K562 (cell line): ENCODE results near the gene KCTD19. TPM values are rescaled to one million over a fixed set of nuclear protein-coding genes. Genes with fewer than 3 reads are reported as not detected.

Experiments
- LARP7 ChIP-seq: fragments of 450-650 bp; IDR thresholded peaks from 2 replicates; pipeline ENCODE4 v1.6.1; 2016
- MLX ChIP-seq, 2 experiments: fragments of 450-650 bp in 1 of 2; sonication (generic) in 1 of 2; formaldehyde crosslinking; conservative IDR thresholded peaks; 2 replicates each; pipeline versions ENCODE4 v1.4.0 to v1.8.1; 2020 to 2022; ENCODE audit warnings: mild to moderate bottlenecking in 1 of 2, missing genetic modification reagents in 1 of 2
- RUNX1 ChIP-seq: sonication (generic); IDR thresholded peaks from 2 replicates; pipeline ENCODE4 v1.6.1; 2016; ENCODE audit warnings: antibody characterized with exemption, low read depth
- ZBTB34 ChIP-seq: fragments of 250-450 bp; sonication (Bioruptor Pico); IDR thresholded peaks from 2 replicates; pipeline ENCODE4 v1.8.0; 2021; ENCODE audit warnings: mild to moderate bottlenecking, moderate library complexity
- ZNF79 ChIP-seq: fragments of 250-450 bp; sonication (Bioruptor Pico); IDR thresholded peaks from 2 replicates; pipeline ENCODE4 v1.4.0; 2020; ENCODE audit warnings: low read depth, mild to moderate bottlenecking, moderate library complexity
- polyA plus RNA-seq, 8 experiments: library from polyadenylated mRNA; depleted of rRNA in 4 of 8; stranded (reverse) in 5 of 8; unstranded in 3 of 8; fragments of >200 nt; fragmentation: Nextera tagmentation in 2 of 8; fragmentation: Illumina TruSeq in 1 of 8; extraction: Ambion mirVana in 2 of 8; extraction: Trizol in 1 of 8; gene quantifications; 2 replicates each; pipeline versions ENCODE4 v1.2.1 to v1.2.3, GENCODE V29; 2011 to 2014; ENCODE audit warnings: inconsistent platforms in 1 of 8, missing spikeins in 1 of 8
- total RNA-seq, 7 experiments: library from RNA; depleted of rRNA in 6 of 7; stranded (reverse); fragments of >200 nt in 6 of 7; fragmentation: Illumina TruSeq in 2 of 7; extraction: Trizol in 2 of 7; gene quantifications; 2 replicates each; pipeline versions ENCODE4 v1.2.1 to v1.2.3, GENCODE V29; 2011 to 2021; ENCODE audit warnings: low replicate concordance in 1 of 7
- TF ChIP-seq, protein P1 (sequence below), 2 experiments: IDR thresholded peaks in 1 of 2; conservative IDR thresholded peaks in 1 of 2; 2 replicates each; pipeline ENCODE4 v1.6.1; 2016; ENCODE audit warnings: low read depth in 2 of 2, mild to moderate bottlenecking in 1 of 2, missing compliant biosample characterization in 1 of 2, missing genetic modification characterization in 1 of 2, moderate library complexity in 1 of 2
- TF ChIP-seq, protein P2 (sequence below): sonication (generic); formaldehyde crosslinking; IDR thresholded peaks from 2 replicates; pipeline ENCODE4 v1.5.0; 2020; ENCODE audit warnings: missing genetic modification reagents
- TF ChIP-seq, protein P3 (sequence below): fragments of 250-450 bp; sonication (Bioruptor Pico); IDR thresholded peaks from 2 replicates; pipeline ENCODE4 v1.4.0; 2020; ENCODE audit warnings: borderline replicate concordance

Gene KCTD19
- total and polyA plus RNA-seq, 9 of the 15 experiments (the other 6 are each of a cell fraction or from before 2014, with no cell fraction given): 0.03 to 0.91 (median 0.22) TPM; not detected in 2

- TF ChIP-seq, protein P1, sequence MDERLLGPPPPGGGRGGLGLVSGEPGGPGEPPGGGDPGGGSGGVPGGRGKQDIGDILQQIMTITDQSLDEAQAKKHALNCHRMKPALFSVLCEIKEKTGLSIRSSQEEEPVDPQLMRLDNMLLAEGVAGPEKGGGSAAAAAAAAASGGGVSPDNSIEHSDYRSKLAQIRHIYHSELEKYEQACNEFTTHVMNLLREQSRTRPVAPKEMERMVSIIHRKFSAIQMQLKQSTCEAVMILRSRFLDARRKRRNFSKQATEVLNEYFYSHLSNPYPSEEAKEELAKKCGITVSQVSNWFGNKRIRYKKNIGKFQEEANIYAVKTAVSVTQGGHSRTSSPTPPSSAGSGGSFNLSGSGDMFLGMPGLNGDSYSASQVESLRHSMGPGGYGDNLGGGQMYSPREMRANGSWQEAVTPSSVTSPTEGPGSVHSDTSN (CRISPR knock-in tag; IDR thresholded peaks at IDR 0.05; ENCODE audit: low read depth): no peak
- TF ChIP-seq, protein P1 (tag; conservative IDR thresholded peaks at IDR 0.05; ENCODE audit: low read depth): no peak
- TF ChIP-seq ZNF79 (CRISPR knock-in tag): no peak
- TF ChIP-seq, protein P2, sequence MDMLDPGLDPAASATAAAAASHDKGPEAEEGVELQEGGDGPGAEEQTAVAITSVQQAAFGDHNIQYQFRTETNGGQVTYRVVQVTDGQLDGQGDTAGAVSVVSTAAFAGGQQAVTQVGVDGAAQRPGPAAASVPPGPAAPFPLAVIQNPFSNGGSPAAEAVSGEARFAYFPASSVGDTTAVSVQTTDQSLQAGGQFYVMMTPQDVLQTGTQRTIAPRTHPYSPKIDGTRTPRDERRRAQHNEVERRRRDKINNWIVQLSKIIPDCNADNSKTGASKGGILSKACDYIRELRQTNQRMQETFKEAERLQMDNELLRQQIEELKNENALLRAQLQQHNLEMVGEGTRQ: no peak
- no peak for TF ChIP-seq MLX (CRISPR knock-in tag; conservative IDR thresholded peaks at IDR 0.05)
- no peak for TF ChIP-seq LARP7
- no peak for TF ChIP-seq ZBTB34 (CRISPR knock-in tag)
- TF ChIP-seq RUNX1: no peak
- TF ChIP-seq, protein P3, sequence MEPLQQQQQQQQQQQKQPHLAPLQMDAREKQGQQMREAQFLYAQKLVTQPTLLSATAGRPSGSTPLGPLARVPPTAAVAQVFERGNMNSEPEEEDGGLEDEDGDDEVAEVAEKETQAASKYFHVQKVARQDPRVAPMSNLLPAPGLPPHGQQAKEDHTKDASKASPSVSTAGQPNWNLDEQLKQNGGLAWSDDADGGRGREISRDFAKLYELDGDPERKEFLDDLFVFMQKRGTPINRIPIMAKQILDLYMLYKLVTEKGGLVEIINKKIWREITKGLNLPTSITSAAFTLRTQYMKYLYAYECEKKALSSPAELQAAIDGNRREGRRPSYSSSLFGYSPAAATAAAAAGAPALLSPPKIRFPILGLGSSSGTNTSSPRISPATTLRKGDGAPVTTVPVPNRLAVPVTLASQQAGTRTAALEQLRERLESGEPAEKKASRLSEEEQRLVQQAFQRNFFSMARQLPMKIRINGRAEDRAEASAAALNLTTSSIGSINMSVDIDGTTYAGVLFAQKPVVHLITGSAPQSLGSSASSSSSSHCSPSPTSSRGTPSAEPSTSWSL (CRISPR knock-in tag): no peak
Observed at GRCh38 chr16:67247192-67248072, 79.1 kb downstream of the KCTD19 start, which contains the start of gene FHOD1 (continued).
